Measurements from ENCODE around the gene SAMD4A. TPM values are rescaled to one million over a fixed set of nuclear protein-coding genes. Genes with fewer than 3 reads are reported as not detected.

SAMD4A gene
- total RNA-seq, 2 experiments from 2014 or later, result 0.06 to 1.0 TPM

- no peak for DNase-seq (ENCODE audit: low spot score)
- Histone ChIP-seq H3K79me2 (ENCODE audit: insufficient read depth, low read depth, low read length) (no peaks in the 10 kb centered on the region), H3K4me2 (ENCODE audit: low read length) (no peak overlapping the region), H4K20me1 (ENCODE audit: insufficient read depth, low read length) (no peaks in the 10 kb centered on the region), H3K4me1 (ENCODE audit: insufficient read depth, low read length, poor library complexity, severe bottlenecking) (no peaks in the 10 kb centered on the region), H3K9me3 (ENCODE audit: low read length) (no peaks in the 10 kb centered on the region), H3K9me2 (ENCODE audit: insufficient read depth, low read length) (no peaks in the 10 kb centered on the region), H2AFZ (ENCODE audit: low read length) (no peak overlapping the region), H3K36me3 (ENCODE audit: insufficient read depth, low read length) (no peaks in the 10 kb centered on the region), H3K27ac (ENCODE audit: low read depth, low read length, poor library complexity, severe bottlenecking) (no peak overlapping the region), H3K4me3 (ENCODE audit: low read depth, low read length, poor library complexity, severe bottlenecking) (no peak overlapping the region)
- intact Hi-C loops (cut with micrococcal nuclease; ENCODE audit: unreplicated experiment), result no loop called here
- ChIA-PET CTCF (ENCODE audit: unreplicated experiment) (no interaction called here), POLR2A (interaction anchor here (0.5 to 1.0 kb wide), 2 partner anchors 10 to 632 kb away, joined by 3 read pairs; no protein-coding TSS in a partner anchor)
- TF ChIP-seq, protein P1, sequence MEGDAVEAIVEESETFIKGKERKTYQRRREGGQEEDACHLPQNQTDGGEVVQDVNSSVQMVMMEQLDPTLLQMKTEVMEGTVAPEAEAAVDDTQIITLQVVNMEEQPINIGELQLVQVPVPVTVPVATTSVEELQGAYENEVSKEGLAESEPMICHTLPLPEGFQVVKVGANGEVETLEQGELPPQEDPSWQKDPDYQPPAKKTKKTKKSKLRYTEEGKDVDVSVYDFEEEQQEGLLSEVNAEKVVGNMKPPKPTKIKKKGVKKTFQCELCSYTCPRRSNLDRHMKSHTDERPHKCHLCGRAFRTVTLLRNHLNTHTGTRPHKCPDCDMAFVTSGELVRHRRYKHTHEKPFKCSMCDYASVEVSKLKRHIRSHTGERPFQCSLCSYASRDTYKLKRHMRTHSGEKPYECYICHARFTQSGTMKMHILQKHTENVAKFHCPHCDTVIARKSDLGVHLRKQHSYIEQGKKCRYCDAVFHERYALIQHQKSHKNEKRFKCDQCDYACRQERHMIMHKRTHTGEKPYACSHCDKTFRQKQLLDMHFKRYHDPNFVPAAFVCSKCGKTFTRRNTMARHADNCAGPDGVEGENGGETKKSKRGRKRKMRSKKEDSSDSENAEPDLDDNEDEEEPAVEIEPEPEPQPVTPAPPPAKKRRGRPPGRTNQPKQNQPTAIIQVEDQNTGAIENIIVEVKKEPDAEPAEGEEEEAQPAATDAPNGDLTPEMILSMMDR (conservative IDR thresholded peaks at IDR 0.05; ENCODE audit: low read length), result no peak
- TF ChIP-seq EZH2phosphoT487 (IDR thresholded peaks at IDR 0.05; ENCODE audit: borderline replicate concordance, low read depth, low read length), result no peak
- no TSS peak for BruUV-seq (replicated peaks)
These were observed 14.0 kb downstream of the SAMD4A start for GRCh38 chr14:54580933-54581332.

GRCh38 chr14:54582334-54582733 is 15.4 kb downstream of the SAMD4A start:
- no peaks in the 10 kb centered on the region for H3K4me1 ChIP-seq (ENCODE audit: insufficient read depth, low read length, poor library complexity, severe bottlenecking)
- H3K9me3 ChIP-seq (ENCODE audit: low read length), result no peaks in the 10 kb centered on the region
- H3K79me2 ChIP-seq (ENCODE audit: insufficient read depth, low read depth, low read length), result no peaks in the 10 kb centered on the region
- H3K36me3 ChIP-seq (ENCODE audit: insufficient read depth, low read length), result no peaks in the 10 kb centered on the region
- ChIA-PET POLR2A (no interaction called here), CTCF (ENCODE audit: unreplicated experiment) (no interaction called here)
- DNase-seq (ENCODE audit: low spot score), result no peak
- no peaks in the 10 kb centered on the region for H4K20me1 ChIP-seq (ENCODE audit: insufficient read depth, low read length)
- no peak overlapping the region for H3K4me2 ChIP-seq (ENCODE audit: low read length)
- no peak overlapping the region for H2AFZ ChIP-seq (ENCODE audit: low read length)
- no peak overlapping the region for H3K27ac ChIP-seq (ENCODE audit: low read depth, low read length, poor library complexity, severe bottlenecking)
- BruUV-seq (replicated peaks), result no TSS peak
- no peak overlapping the region for H3K4me3 ChIP-seq (ENCODE audit: low read depth, low read length, poor library complexity, severe bottlenecking)
- no peak for TF ChIP-seq EZH2phosphoT487 (IDR thresholded peaks at IDR 0.05; ENCODE audit: borderline replicate concordance, low read depth, low read length)
- TF ChIP-seq, protein P1 (conservative IDR thresholded peaks at IDR 0.05; ENCODE audit: low read length), result no peak
- H3K9me2 ChIP-seq (ENCODE audit: insufficient read depth, low read length), result no peaks in the 10 kb centered on the region
- intact Hi-C loops (cut with micrococcal nuclease; ENCODE audit: unreplicated experiment), result no loop called here

- Histone ChIP-seq H3K9me3 (ENCODE audit: low read length) (no peaks in the 10 kb centered on the region), H3K79me2 (ENCODE audit: insufficient read depth, low read depth, low read length) (no peaks in the 10 kb centered on the region), H3K36me3 (ENCODE audit: insufficient read depth, low read length) (no peaks in the 10 kb centered on the region), H3K4me3 (ENCODE audit: low read depth, low read length, poor library complexity, severe bottlenecking) (no peak overlapping the region), H3K9me2 (ENCODE audit: insufficient read depth, low read length) (no peaks in the 10 kb centered on the region), H4K20me1 (ENCODE audit: insufficient read depth, low read length) (no peaks in the 10 kb centered on the region), H3K4me2 (ENCODE audit: low read length) (no peak overlapping the region), H3K27ac (ENCODE audit: low read depth, low read length, poor library complexity, severe bottlenecking) (no peak overlapping the region), H2AFZ (ENCODE audit: low read length) (no peak overlapping the region), H3K4me1 (ENCODE audit: insufficient read depth, low read length, poor library complexity, severe bottlenecking) (no peaks in the 10 kb centered on the region)
- TF ChIP-seq, protein P1 (conservative IDR thresholded peaks at IDR 0.05; ENCODE audit: low read length), result no peak
- TF ChIP-seq EZH2phosphoT487 (IDR thresholded peaks at IDR 0.05; ENCODE audit: borderline replicate concordance, low read depth, low read length), result no peak
- intact Hi-C loops (cut with micrococcal nuclease; ENCODE audit: unreplicated experiment), result no loop called here
- BruUV-seq (replicated peaks), result no TSS peak
- POLR2A ChIA-PET, result no interaction called here
- CTCF ChIA-PET (ENCODE audit: unreplicated experiment), result no interaction called here
- no peak for DNase-seq (ENCODE audit: low spot score)
These were observed 17.2 kb downstream of the SAMD4A start for GRCh38 chr14:54584097-54584496.
